SK-N-SH (cell line): ENCODE data around the gene B4GALNT1. TPM values are rescaled to one million over a fixed set of nuclear protein-coding genes. Genes with fewer than 3 reads are reported as not detected.

Experiments
- CTCF ChIA-PET: fragments of 300-600, 350-600 bp; formaldehyde crosslinking; extraction: SDS; loops from one replicate; lab custom pipeline; 2021; lab: Yijun Ruan, JAX
- POLR2A ChIA-PET: fragments of 350-600 bp; sonication (Branson Sonifier 250); formaldehyde crosslinking; extraction: SDS; loops from one replicate; lab custom pipeline; 2020; ENCODE audit warnings: antibody characterized with exemption, inconsistent platforms; lab: Yijun Ruan, JAX
- DNase-seq: peaks from one replicate; pipeline ENCODE4 v3.0.0; 2012
- H2AFZ ChIP-seq: fragments of 200-600 bp; sonication (generic); 2 replicates; pipeline ENCODE4 v1.8.1; 2016; ENCODE audit warnings: antibody characterized with exemption, mild to moderate bottlenecking, low read depth
- H3F3A ChIP-seq: fragments of 200-600 bp; sonication (generic); replicated peaks from 2 replicates; pipeline ENCODE3; 2016; ENCODE audit warnings: antibody characterized with exemption, mild to moderate bottlenecking; ENCODE audit not compliant: insufficient read depth
- H3K27ac ChIP-seq, 2 experiments: fragments of 200-500 bp in 1 of 2; fragments of 200-600 bp in 1 of 2; sonication (Bioruptor generic) in 1 of 2; sonication (generic), shearing (Covaris generic) in 1 of 2; 2 replicates each; pipeline versions ENCODE4 v1.5.1 to v1.6.1; 2014 to 2016; ENCODE audit warnings: low read depth in 2 of 2, inconsistent platforms in 1 of 2, low read length in 1 of 2, mild to moderate bottlenecking in 1 of 2, mixed read lengths in 1 of 2
- H3K27me3 ChIP-seq: fragments of 200-600 bp; sonication (generic), shearing (Covaris generic); 2 replicates; pipeline ENCODE4 v1.6.1; 2016; ENCODE audit warnings: mixed run types; ENCODE audit not compliant: insufficient read depth
- H3K36me3 ChIP-seq, 2 experiments: fragments of 200-500 bp in 1 of 2; fragments of 200-600 bp in 1 of 2; sonication (Bioruptor generic) in 1 of 2; sonication (generic) in 1 of 2; replicated peaks in 1 of 2; 2 replicates each; pipeline versions ENCODE3 to v1.5.1; 2014 to 2016; ENCODE audit warnings: low read length in 1 of 2, mild to moderate bottlenecking in 1 of 2; ENCODE audit not compliant: insufficient read depth in 2 of 2, control insufficient read depth in 1 of 2
- H3K4me1 ChIP-seq, 2 experiments: fragments of 200-500 bp in 1 of 2; fragments of 200-600 bp in 1 of 2; sonication (Bioruptor generic) in 1 of 2; sonication (generic), shearing (Covaris generic) in 1 of 2; 2 replicates each; pipeline versions ENCODE4 v1.5.1 to v1.6.1; 2014 to 2016; ENCODE audit warnings: low read depth in 1 of 2, low read length in 1 of 2, mixed run types in 1 of 2; ENCODE audit not compliant: insufficient read depth in 2 of 2, control insufficient read depth in 1 of 2
- H3K4me2 ChIP-seq: fragments of 200-600 bp; sonication (generic), shearing (Covaris generic); 2 replicates; pipeline ENCODE4 v1.6.1; 2017; ENCODE audit warnings: mixed run types
- H3K4me3 ChIP-seq, 2 experiments: fragments of 200-500 bp in 1 of 2; fragments of 200-600 bp in 1 of 2; sonication (Bioruptor generic) in 1 of 2; sonication (generic), shearing (Covaris generic) in 1 of 2; 2 replicates each; pipeline versions ENCODE4 v1.5.1 to v1.8.1; 2014 to 2016; ENCODE audit warnings: low read depth in 2 of 2, inconsistent platforms in 1 of 2, low read length in 1 of 2, mild to moderate bottlenecking in 1 of 2, mixed read lengths in 1 of 2, moderate library complexity in 1 of 2
- H3K79me2 ChIP-seq: fragments of 200-600 bp; sonication (generic); 2 replicates; pipeline ENCODE4 v1.8.1; 2017; ENCODE audit warnings: mild to moderate bottlenecking; ENCODE audit not compliant: insufficient read depth
- H3K9ac ChIP-seq: fragments of 200-600 bp; sonication (generic); 2 replicates; pipeline ENCODE4 v1.6.1; 2017; ENCODE audit warnings: mixed run types
- H3K9me2 ChIP-seq: fragments of 200-600 bp; sonication (generic); 2 replicates; pipeline ENCODE4 v1.6.1; 2017; ENCODE audit warnings: mixed run types
- H3K9me3 ChIP-seq: fragments of 200-600 bp; sonication (generic); 2 replicates; pipeline ENCODE4 v1.6.1; 2017; ENCODE audit warnings: mixed run types, mild to moderate bottlenecking, moderate library complexity
- H4K20me1 ChIP-seq: fragments of 200-600 bp; sonication (generic); 2 replicates; pipeline ENCODE4 v1.6.1; 2017; ENCODE audit warnings: mild to moderate bottlenecking, mixed run types; ENCODE audit not compliant: insufficient read depth
- NFIC ChIP-seq: IDR thresholded peaks from 2 replicates; pipeline ENCODE4 v1.4.0; 2012; ENCODE audit warnings: borderline replicate concordance
- NRF1 ChIP-seq: IDR thresholded peaks from 2 replicates; pipeline ENCODE4 v1.6.1; 2012; ENCODE audit warnings: low read depth, mild to moderate bottlenecking, low read length
- PBX3 ChIP-seq: IDR thresholded peaks from 2 replicates; pipeline ENCODE4; 2012
- USF2 ChIP-seq: fragments of 150-350 bp; IDR thresholded peaks from 2 replicates; pipeline ENCODE4 v1.6.1; 2017; ENCODE audit warnings: antibody characterized with exemption, low read length, low read depth, borderline replicate concordance
- WGBS: methylation state at CpG from one replicate; pipeline ENCODE4 v1.1.6; 2017; ENCODE audit warnings: low lambda C conversion rate; 5-methylcytosine and 5-hydroxymethylcytosine counted together
- polyA plus RNA-seq, 3 experiments: library from polyadenylated mRNA; depleted of rRNA; stranded (reverse); fragments of >200 nt; gene quantifications; 2 replicates each; pipeline ENCODE4 v1.2.3, GENCODE V29; 2012
- TF ChIP-seq, protein P1 (sequence below): fragments of 150-350 bp; IDR thresholded peaks from 2 replicates; pipeline ENCODE4 v1.6.1; 2016; ENCODE audit warnings: mild to moderate bottlenecking, low read depth, low read length

The B4GALNT1 gene
- polyA plus RNA-seq, 1 of the 3 experiments (the other 2 are of a cell fraction), result 5.3 TPM

- ChIA-PET CTCF (interaction anchor here (0.7 to 7.4 kb wide), 7 partner anchors 10 to 116 kb away, joined by 3 to 90 read pairs (median 10); partner anchors contain the start of gene B4GALNT1), POLR2A (interaction anchor here (0.6 to 2.7 kb wide), 6 partner anchors 20 to 115 kb away, joined by 3 to 21 read pairs (median 4); partner anchors contain the start of genes DDIT3, OS9 and PIP4K2C)
- H3K4me2 ChIP-seq, result peak overlapping the region; percentile 85
- no peaks in the 10 kb centered on the region; the same call in 1 of the 2 replicates for H3K79me2 ChIP-seq
- H3F3A ChIP-seq, result peaks cover 6% of the 10 kb centered on the region
- H3K9me2 ChIP-seq, result no peaks in the 10 kb centered on the region
- H3K36me3 ChIP-seq, result peaks cover 0 to 49% of the 10 kb centered on the region in 2 experiments
- TF ChIP-seq USF2 (no peak), NFIC (0 out of 2 replicates have a peak, but pooled peaks have one; percentile 24)
- DNase-seq, result peak; percentile 85
- H3K9me3 ChIP-seq, result no peaks in the 10 kb centered on the region
- peak overlapping the region; percentile 85 for H3K9ac ChIP-seq
- H3K4me3 ChIP-seq, result peak overlapping the region; percentile 51 to 75
- peak overlapping the region; percentile 98 for H2AFZ ChIP-seq
- peaks cover 5 to 34% of the 10 kb centered on the region in 2 experiments; a peak in 3 of 4 replicates for H3K4me1 ChIP-seq
- no peaks in the 10 kb centered on the region for H3K27me3 ChIP-seq
- no peaks in the 10 kb centered on the region for H4K20me1 ChIP-seq
- peak overlapping the region; percentile 36 to 86; a peak in 2 of 4 replicates for H3K27ac ChIP-seq
- WGBS, result 46% methylated on average over 22 of the region's 29 CpGs
Measured at GRCh38 chr12:57610554-57611107, 22.4 kb downstream of the B4GALNT1 start.

DNA sequence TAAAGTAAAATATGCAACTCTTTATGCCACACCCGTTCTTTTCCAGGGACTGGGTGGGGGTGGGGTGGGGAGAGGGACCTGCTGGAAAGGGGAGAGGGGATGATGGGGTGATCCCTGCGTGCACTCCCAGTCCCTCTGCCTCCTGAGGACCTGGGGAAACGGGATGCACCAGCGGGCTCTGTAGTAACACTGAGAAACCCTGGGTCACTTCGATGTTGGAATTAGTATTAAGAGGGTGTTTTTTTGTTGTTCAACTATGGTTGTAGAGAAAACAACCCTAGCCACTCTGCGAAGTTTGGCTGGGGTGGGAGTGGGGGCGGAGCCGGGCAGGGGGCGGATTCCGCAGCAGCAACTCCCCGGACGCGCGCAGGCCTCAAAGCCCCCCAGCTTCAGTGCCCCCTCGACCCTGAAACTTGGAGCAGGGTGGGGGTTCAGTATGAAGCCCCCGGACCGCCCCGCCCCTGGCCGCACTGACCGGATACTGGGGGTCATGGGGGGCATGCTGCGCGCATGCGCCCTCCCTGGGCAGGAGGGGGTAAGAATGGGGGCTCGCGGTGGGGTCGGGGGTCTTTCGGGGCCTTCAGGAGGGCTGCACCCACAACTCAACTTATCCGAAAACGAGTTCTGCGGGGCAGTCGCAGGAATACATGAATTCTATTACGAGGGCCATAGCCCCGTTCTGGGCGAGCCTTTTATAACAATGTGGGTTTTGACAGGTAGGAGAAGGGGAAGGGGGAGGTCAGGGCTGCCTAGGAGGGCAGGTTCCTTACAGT is 23.0 kb downstream of the B4GALNT1 start:
- ChIA-PET POLR2A (interaction anchor here (2.0 to 2.7 kb wide), 2 partner anchors 19 to 89 kb away, joined by 6 to 21 read pairs; partner anchors contain the start of genes DDIT3 and PIP4K2C), CTCF (interaction anchor here (0.7 to 7.6 kb wide), 4 partner anchors 10 to 116 kb away, joined by 3 to 90 read pairs (median 38); no protein-coding TSS in a partner anchor)
- Histone ChIP-seq H3K9me2 (no peaks in the 10 kb centered on the region), H3F3A (peaks cover 6% of the 10 kb centered on the region), H3K27me3 (no peaks in the 10 kb centered on the region), H3K9ac (no peak overlapping the region), H2AFZ (no peak overlapping the region), H3K4me1 (peaks cover 5 to 38% of the 10 kb centered on the region in 2 experiments; a peak in 3 of 4 replicates), H3K36me3 (peaks cover 0 to 42% of the 10 kb centered on the region in 2 experiments), H3K9me3 (no peaks in the 10 kb centered on the region), H3K79me2 (peaks cover 5% of the 10 kb centered on the region; the same call in 1 of the 2 replicates), H4K20me1 (no peaks in the 10 kb centered on the region), H3K4me2 (no peak overlapping the region), H3K4me3 (peak overlapping the region in 1 of 2 experiments; percentile 51; a peak in 1 of 4 replicates), H3K27ac (peak overlapping the region in 1 of 2 experiments; percentile 86; a peak in 1 of 4 replicates)
- 72% methylated on average over 28 of the region's 34 CpGs for WGBS
- TF ChIP-seq NRF1 (no peak), PBX3 (no peak)
- TF ChIP-seq, protein P1, sequence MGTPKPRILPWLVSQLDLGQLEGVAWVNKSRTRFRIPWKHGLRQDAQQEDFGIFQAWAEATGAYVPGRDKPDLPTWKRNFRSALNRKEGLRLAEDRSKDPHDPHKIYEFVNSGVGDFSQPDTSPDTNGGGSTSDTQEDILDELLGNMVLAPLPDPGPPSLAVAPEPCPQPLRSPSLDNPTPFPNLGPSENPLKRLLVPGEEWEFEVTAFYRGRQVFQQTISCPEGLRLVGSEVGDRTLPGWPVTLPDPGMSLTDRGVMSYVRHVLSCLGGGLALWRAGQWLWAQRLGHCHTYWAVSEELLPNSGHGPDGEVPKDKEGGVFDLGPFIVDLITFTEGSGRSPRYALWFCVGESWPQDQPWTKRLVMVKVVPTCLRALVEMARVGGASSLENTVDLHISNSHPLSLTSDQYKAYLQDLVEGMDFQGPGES, result no peak
- peak; percentile 72 for DNase-seq
